Hepatic stellate cell (primary cell): Measurements from ENCODE around the gene BTRC.

Experiments
- DNase-seq: peaks from one replicate; pipeline ENCODE4 v3.0.0; 2011; ENCODE audit warnings: low spot score

Gene BTRC

DNA sequence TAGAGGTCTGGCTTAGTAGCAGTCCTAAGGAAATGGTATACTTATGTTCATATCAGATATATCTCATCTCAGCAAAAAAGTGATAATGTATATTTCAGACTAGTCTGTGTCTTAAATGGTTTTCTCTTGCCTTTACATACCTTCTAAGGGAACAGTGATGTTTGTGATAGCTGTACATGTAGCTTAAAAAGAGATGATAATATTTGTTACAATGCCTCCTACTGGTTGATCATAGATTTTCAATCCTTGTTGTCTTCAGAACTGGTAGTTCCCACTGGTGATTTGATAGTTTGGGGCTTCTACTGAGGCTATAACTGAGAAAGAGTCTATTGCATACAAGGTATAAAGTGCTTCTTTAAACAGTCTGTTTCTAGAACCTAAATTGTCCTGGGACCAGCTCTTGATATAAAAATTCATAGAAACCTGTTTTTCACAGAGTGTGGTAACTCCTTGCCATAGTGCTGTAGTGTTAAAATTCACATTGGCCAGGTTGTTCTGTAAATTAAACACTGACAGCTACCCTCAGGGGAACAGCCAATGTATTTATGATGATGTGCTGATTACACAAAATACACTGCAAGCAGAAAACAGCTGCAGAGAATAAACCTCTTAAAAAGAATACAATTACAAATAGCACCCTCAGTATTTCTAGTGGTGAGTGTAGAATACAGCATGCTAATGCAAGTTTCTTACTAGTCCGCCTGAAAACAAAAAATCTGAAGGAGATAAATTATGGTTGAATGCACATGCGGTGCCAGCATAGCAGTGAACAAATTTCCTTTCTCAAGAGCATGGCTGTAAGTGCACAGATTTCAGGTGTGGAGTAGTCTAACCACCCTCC, 90.3 kb downstream of the BTRC start:
- no peak for DNase-seq

DNA sequence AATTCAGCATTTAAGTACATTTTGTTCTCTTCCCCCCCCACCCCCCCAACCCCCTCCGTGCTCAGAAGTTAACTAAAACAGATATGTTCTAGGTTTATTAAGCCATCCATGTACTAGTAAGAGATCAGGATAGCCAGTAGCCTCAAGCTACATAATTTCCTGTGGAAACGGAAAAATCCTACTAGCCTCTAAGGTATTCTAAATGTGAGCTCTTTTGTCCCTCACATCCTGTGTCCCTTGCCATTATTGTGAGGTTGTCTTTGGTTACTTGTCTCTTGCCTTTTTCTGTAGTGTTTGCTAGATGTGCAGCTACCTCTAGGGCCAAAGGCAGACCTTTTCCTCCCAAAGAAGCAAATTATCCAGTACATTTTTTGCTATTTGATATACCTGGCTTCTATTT, 92.1 kb downstream of the BTRC start:
- DNase-seq = no peak

DNA sequence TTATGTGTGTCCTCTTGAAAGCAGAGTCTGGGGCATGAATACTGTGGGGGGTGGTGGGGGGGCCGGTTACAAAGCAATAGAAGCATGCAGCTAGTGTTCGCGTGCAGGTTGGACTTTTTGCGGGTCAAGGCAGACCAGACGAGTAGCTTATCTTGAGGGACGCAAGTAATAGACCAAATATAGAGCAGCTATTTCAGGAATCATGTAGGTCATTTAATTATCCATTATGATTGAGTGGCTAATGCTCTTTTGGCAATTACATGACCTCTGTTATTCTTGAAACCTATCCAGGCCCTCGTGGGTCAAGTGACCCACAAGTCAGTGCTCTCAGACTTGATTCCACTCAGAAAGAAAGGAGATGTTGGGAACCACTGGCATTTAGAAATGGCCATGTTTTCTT, 93.0 kb downstream of the BTRC start:
- DNase-seq = no peak

- no peak for DNase-seq
Measured at GRCh38 chr10:101447477-101447876, 93.5 kb downstream of the BTRC start.

GRCh38 chr10:101450277-101451080, 96.5 kb downstream of the BTRC start:
- DNase-seq = no peak

GRCh38 chr10:101451261-101451660, 97.3 kb downstream of the BTRC start:
- DNase-seq = no peak

GRCh38 chr10:101451667-101452069, 97.7 kb downstream of the BTRC start:
- no peak for DNase-seq

GRCh38 chr10:101452176-101452575, 98.2 kb downstream of the BTRC start:
- no peak for DNase-seq

GRCh38 chr10:101452593-101452992, 98.6 kb downstream of the BTRC start:
- DNase-seq = no peak

GRCh38 chr10:101453318-101453717, 99.4 kb downstream of the BTRC start:
- DNase-seq = no peak

DNA sequence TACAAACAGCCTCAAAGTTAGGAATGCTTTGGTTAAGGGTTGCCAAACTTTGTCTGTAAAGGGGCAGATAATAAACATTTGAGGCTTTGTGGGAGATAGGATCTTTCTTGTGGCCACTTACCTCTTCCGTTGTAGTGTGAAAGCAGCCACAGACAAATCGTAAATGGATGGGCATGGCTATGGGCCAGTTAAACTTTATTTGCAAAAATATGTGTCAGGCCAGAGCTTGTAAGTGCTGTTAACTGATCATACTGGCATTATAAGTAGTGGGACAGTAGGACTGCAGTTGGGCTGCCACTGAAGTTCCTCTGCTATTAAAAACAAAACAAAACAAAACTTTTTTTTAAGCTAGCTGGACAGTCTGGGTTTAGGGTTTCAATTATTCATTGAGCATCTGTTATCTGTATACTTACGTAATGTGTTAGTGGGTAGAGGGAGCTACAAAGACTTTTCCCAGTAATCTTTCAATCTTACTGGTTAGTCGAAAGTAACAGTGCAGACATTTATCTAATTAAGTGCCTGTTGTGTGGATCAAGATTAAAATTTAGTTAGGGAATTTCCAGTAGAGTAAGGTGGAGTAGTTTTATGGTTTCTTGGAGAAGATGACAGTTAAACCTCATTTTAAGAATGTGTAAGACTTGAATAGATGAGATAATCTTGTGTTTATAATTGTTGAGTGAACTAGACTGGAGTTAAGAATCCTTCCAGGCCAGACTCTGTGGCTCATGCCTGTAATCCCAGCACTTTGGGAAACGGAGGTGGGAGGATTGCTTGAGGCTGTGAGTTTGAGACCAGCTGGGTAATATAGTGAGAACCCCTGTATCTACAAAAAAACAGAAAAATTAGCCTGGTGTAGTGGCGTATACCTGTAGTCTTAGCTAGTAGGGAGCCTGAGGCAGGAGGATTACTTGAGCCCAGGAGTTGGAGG, 100.1 kb downstream of the BTRC start:
- DNase-seq = no peak

DNA sequence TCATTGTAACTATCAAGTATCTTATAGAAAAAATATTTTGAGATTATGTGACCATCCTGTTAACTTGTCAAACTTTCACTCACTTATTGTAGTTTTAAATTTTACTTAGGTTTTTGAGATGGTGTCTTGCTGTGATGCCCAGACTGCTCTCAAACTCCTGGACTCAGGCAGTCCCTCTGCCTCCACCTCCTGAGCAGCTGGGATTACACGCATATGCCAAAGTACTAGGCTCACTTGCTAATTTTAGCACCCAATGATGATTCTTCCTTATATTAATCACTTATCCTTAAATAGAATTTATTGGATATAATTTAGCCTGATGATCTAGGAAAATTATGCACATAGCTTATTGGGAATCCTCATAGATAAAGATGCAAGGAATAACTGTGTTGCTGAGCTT, 104.9 kb downstream of the BTRC start:
- DNase-seq = no peak

DNA sequence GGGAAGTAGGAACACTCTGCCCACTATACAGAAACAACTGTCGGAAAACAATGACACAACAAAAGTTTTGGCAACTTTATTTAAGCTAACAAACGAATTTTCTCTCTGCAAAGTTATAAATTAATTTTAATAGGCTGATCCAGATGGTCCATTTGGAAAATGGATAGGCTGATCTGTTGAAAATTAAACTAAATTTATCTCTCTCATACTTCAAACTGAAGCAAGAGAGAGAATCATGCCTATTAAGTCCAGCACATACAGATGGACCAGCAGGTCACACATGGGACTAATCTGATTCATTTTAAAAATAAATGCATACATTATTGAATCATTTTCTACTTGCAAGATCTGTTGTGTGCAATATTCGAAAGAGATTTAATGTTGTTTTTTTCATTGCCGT, 110.1 kb downstream of the BTRC start:
- DNase-seq = no peak

DNA sequence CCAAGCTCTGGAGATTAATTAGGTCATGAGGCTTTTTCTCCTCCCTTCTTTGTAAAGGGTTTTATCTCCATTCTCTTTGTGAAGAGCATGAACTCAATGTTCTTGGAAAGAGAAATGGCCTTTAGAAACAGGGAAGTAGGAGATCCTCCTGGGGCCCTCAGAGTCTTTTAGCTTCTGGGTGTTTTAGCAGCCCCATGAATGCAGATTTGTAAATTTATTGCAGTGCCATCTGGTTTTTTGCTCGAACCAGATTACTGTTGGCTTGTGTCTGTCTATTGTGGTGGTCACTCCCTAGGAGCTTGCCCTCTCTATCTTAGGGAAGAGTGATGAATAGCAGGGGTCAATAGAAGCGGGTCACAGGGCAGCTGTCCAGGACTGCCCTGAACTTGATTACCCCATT, 110.6 kb downstream of the BTRC start:
- DNase-seq = no peak

DNA sequence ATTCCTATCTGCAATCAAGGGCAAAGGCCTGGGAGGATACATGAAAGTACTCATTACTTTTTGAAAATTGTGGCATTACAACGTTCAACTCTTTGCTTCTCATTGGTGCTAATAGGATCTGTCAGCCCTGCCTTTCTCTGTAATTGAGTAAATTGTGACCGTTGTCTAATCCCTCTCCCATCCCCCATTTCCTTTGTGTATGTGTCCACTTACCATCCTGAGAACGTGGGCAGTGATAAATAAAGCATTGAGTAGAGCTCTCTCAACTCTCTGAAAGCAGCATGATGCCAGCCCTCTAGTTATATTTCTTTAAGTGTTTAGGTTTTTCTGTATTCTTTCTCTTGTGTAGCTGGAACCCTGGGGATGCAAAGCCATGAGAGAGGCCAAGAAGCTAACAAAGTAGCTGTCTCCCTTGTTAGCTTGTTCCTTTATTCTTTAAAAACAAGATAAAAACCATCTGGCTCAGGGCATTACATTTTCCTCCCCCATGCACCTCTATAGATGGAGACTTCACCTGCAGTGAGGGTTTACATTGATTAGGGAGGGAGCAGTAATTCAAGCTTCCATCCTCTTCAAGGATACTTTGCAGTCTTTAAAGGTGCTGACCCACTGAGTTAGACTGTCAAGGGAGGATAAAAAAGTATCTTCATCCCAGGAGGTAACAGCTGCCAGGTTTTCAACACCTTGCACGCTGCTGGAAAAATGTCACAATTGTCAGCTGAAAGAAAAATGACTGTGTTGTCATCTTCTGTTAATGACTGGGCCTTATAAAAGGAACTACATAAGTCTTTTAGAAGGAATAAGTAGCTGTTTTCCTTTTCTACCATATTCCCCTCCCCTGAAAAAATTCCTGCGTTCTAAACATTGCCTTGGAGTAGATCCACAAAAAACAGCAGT, 112.3 kb downstream of the BTRC start:
- DNase-seq = no peak

GRCh38 chr10:101467286-101467770, 113.4 kb downstream of the BTRC start:
- peak; percentile 40 for DNase-seq

GRCh38 chr10:101468159-101468558, 114.2 kb downstream of the BTRC start:
- DNase-seq = no peak

- DNase-seq = no peak
Measured at GRCh38 chr10:101476383-101476782, 122.4 kb downstream of the BTRC start.

DNA sequence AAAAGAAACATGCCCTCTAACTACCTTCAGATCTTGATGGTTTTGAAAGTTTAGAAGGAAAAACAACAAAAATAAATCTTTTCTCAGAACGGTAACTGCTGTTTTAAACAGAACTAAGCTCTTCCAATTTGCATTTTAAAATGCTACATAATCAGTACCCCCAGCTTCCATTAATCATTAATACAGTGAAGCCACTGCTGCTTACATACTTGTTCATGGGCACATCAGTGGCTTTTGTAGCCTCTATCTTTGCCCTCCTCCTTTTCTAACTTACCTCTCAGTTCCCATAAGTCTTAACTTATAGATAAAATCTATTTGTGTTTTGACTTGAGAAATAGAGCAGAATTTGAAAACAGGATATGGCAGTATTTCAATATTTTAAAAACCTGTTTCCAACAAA, 125.0 kb downstream of the BTRC start:
- no peak for DNase-seq

DNA sequence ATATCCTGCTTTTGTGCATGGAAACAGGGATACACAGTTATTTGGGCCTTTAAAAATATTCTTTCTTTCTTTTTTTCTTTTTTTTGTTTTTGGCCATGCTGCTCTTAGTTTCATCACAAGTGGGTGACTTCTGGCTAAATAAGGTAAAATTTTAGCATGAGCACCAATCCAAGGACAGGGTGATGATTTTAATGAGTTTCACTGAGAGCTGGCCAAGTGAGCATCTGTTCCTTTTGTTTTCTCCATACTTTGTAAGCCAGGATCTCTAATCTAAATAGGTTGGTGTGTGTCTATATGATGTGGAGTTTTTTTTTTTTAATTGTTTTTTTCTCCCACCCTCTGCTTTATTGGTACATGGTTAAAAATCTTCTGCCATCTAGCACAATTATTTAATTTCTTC, 127.3 kb downstream of the BTRC start:
- no peak for DNase-seq

- no peak for DNase-seq
Measured at GRCh38 chr10:101482568-101482967, 128.6 kb downstream of the BTRC start.
